Peyer's patch (tissue), 4 donors: ENCODE data around the gene TMEM190.

Source experiments
- CTCF ChIP-seq, 6 experiments: fragments of 450-650 bp in 4 of 6; fragments of 200-600 bp in 2 of 6; sonication (generic) in 1 of 6; IDR thresholded peaks; one replicate each; pipeline ENCODE4 v1.5.1; 2017 to 2019; ENCODE audit warnings: antibody characterized with exemption in 6 of 6, mild to moderate bottlenecking in 3 of 6, moderate library complexity in 1 of 6
- POLR2A ChIP-seq, 2 donors: fragments of 450-650 bp; IDR thresholded peaks; one replicate each; pipeline ENCODE4 v1.5.1; 2017; ENCODE audit warnings: antibody characterized with exemption in 2 of 2, mild to moderate bottlenecking in 2 of 2, moderate library complexity in 2 of 2

GRCh38 chr19:55389386-55390317 is 13.0 kb downstream of the TMEM190 start:
- TF ChIP-seq CTCF (IDR thresholded peaks at IDR 0.05): no peak
- TF ChIP-seq POLR2A (IDR thresholded peaks at IDR 0.05): no peak
